Activated naive CD8-positive, alpha-beta T cell treated with anti-CD3 and anti-CD28 coated beads, Interleukin-2, amount 50 U/mL, for 16 hours (primary cell): ENCODE results near the gene WDPCP.
"Not testable (repeated sequence)": the region's sequence is repeated elsewhere in the genome, so short reads cannot be mapped to it uniquely, and the experiment has no call there.

ENCODE experiments used
- DNase-seq: peaks from one replicate; pipeline ENCODE4 v3.0.0-alpha.2; 2020; ENCODE audit warnings: low read depth, low spot score

The WDPCP gene

GRCh38 chr2:63544017-63544627 is 44.2 kb downstream of the WDPCP start:
- DNase-seq, result no peak

GRCh38 chr2:63539416-63540162 is 48.7 kb downstream of the WDPCP start:
- DNase-seq, result no peak

- DNase-seq, result no peak
Measured at GRCh38 chr2:63538390-63538789, 49.9 kb downstream of the WDPCP start.

- no peak for DNase-seq
Measured at GRCh38 chr2:63537306-63537705, 51.0 kb downstream of the WDPCP start.

GRCh38 chr2:63530704-63531279 is 57.5 kb downstream of the WDPCP start:
- no peak for DNase-seq

- no peak for DNase-seq
Measured at GRCh38 chr2:63525905-63526304, 62.4 kb downstream of the WDPCP start.

- DNase-seq, result no peak
Measured at GRCh38 chr2:63522950-63523349, 65.3 kb downstream of the WDPCP start.

- no peak for DNase-seq
Measured at GRCh38 chr2:63520793-63521192, 67.5 kb downstream of the WDPCP start.

- no peak for DNase-seq
Measured at GRCh38 chr2:63514781-63515180, 73.5 kb downstream of the WDPCP start.

- DNase-seq, result no peak
Measured at GRCh38 chr2:63514237-63514716, 74.0 kb downstream of the WDPCP start.

GRCh38 chr2:63506320-63506719 is 82.0 kb downstream of the WDPCP start:
- DNase-seq, result no peak

GRCh38 chr2:63503818-63504217 is 84.5 kb downstream of the WDPCP start:
- no peak for DNase-seq

- DNase-seq, result no peak
Measured at GRCh38 chr2:63500398-63500797, 87.9 kb downstream of the WDPCP start.

- no peak for DNase-seq
Measured at GRCh38 chr2:63497576-63497975, 90.7 kb downstream of the WDPCP start.

- no peak for DNase-seq
Measured at GRCh38 chr2:63494968-63495367, 93.3 kb downstream of the WDPCP start.

GRCh38 chr2:63494100-63494499 is 94.2 kb downstream of the WDPCP start:
- no peak for DNase-seq

GRCh38 chr2:63488118-63488713 is 100.1 kb downstream of the WDPCP start:
- no peak for DNase-seq

- DNase-seq, result no peak
Measured at GRCh38 chr2:63486861-63487290, 101.4 kb downstream of the WDPCP start.

- DNase-seq, result no peak
Measured at GRCh38 chr2:63484901-63485300, 103.4 kb downstream of the WDPCP start.

GRCh38 chr2:63484481-63484880 is 103.8 kb downstream of the WDPCP start:
- DNase-seq, result no peak

- no peak for DNase-seq
Measured at GRCh38 chr2:63477686-63478085, 110.6 kb downstream of the WDPCP start.

GRCh38 chr2:63469313-63469712 is 119.0 kb downstream of the WDPCP start:
- not testable (repeated sequence) for DNase-seq
